ENCODE data around the gene CAMSAP2.

The CAMSAP2 gene

DNA sequence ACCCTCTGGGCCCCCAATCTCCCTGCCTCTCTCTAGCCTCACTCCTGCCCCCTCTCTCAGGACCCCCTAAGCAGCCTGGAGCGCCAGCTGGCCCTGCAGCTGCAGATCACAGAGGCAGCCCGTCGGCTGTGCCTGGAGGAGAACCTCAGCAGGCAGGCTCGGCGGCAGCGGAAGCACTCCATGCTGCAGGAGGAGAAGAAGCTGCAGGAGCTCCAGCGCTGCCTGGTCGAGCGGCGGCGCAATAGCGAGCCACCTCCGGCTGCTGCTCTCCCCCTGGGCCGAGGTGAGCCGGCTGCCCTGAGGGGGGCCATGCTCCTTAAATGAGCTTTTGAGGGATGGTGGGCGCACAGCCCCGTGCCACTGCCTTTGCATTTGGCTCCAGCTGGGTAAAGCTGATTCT lies 162.2 kb downstream of the CAMSAP2 start:
- DNase-seq, result no peak

DNA sequence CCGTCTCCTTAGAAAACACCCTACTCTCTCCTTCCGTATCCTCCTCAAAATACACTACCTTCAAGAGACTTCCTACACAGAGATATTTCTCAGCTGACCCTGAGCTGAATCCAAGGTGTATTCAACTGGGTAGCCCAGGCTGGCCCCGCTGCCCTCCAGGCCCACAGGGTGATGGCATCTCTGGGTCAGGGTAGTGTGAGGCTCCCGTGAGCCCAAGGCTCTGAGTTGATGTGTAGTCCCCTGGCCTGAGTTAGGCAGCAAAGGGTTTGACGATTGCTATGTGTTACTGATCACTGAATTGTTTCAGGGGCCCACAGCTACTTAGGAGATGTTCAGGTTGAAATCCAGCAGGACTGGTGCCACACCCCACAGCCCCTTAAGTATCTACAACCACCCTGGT lies 162.7 kb downstream of the CAMSAP2 start:
- no peak for DNase-seq

DNA sequence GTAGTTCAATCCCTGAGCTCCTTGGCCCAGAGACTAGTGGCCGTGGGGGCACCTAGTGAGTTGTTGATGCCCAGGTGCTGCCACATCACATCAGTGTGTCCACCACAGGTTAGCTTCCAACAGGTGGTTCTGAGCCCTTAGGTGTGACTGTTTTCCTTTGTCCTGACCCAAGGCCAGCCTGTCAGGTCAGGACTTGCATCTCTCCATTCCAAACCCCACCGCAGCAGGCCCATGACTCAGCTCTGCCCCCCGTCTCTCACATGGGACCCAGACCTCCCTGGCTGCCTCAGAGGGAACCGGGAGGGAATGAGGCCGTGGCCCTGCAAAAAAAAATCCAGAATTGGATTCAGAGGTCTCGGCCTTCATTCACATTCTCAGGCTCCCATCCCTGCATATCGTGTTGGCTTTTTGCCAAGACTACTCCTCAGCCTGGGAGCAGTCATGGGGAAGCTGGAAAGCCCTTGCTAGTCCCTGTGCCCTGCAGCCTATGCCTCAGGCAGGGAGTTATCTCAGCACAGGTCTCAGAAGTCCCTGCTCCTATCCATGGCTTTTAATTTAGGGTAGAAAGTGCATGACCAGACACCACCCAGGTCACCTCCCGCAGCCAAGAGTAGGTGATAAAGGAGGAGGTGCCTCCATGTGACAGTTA lies 163.2 kb downstream of the CAMSAP2 start:
- DNase-seq, result no peak

DNA sequence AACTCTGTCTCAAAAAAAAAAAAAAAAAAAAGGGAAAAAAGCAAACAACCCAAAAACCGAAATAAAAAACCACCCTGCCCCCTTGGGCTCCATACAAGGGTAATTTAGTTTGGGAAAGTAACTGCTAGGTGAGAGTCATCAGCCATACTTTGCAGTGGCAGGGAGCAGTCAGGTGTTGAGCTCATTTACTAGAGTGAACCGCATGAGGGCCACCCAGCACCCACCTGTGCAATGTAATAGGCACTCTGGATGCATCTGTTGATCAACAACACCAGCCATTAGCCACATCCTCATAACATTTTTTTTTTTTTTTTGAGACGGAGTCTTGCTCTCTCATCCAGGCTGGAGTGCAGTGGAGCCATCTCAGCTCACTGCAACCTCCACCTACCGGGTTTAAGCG lies 165.1 kb downstream of the CAMSAP2 start:
- DNase-seq, result no peak

DNA sequence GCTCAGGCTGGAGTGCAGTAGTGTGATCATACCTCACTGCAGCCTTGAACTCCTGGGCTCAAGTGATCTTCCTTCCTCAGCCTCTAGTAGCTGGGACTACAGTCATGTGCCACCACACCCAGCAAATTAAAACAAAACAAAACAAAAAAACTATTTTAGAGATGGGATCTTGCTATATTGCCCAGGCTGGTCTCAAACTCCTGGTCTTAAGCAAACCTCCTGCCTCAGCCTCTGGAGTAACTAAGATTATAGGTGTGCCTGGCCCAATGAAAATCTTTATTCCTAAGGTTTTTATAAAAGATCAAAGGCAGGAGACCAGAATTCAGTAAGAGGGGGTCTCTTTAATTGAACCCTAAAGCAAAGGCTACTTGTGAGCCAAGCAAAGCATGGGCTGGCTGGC lies 166.1 kb downstream of the CAMSAP2 start:
- DNase-seq, result no peak

DNA sequence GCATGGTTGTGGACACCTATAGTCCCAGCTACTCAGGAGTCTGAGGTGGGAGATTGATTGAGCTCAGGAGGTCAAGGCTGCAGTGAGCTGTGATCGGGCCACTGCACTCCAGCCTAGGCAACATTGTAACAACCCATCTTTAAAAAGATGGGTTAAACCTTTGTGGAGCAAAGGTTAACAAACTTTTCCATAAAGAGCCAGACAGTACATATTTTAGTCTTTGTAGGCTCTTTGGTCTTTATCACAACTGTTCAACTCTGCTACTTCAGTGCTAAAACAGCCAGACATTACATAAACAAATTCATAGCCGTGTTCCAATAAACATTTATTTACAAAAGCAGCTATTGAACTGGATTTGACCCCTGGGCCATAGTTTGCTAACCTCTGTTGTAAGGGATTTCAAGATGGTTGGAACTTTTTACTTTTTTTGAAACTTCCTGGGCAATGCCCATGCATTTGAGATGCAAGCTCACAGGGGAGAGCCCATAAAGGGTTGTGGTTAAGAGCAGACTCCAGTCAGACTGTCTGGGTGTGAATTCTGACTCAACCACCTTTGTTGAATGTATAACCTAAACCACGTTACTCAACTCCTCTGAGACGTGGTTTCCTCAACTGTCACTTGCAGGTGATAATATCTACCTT lies 166.8 kb downstream of the CAMSAP2 start:
- peak; percentile 23 for DNase-seq

DNA sequence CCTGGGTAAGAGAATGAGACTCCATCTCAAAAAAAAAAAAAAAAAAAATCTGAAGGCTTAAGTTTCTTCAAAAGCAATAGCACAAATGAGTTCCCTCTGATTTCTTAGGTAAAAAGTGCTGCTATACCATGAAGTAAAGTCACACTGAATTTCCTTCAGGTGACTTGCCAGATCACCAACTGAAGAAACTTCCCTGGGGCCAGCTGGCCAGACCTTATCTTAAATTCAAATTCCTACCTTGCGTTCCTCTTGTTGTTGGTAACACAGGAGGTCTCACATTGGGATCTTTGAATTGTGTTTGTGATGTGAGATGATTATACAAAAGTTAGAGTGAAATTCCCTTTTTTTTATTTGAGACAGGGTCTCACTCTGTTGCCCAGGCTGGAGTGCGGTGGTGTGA lies 167.8 kb downstream of the CAMSAP2 start:
- DNase-seq, result no peak

DNA sequence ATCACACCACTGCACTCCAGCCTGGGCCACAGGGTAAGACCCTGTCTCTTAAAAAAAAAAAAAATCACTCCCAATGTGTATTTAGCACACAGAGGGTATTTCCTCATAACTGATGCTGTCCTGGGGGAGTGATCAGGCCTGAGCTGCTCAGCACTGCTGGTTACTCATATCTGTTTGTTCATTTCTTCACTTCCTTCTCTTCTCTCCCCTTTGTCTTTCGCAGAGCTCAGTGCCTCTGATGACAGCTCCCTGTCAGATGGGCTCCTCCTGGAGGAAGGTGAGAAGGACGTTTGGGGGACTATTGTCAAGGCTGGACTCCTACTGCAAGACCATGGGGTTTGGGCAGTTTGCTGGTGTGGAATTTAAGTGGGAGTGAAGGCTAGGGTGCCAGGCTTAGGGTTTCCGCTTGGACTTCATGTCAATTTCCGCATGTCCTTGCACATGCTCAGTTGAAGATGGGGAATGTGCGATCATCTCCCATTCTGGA lies 169.0 kb downstream of the CAMSAP2 start:
- DNase-seq, result no peak

DNA sequence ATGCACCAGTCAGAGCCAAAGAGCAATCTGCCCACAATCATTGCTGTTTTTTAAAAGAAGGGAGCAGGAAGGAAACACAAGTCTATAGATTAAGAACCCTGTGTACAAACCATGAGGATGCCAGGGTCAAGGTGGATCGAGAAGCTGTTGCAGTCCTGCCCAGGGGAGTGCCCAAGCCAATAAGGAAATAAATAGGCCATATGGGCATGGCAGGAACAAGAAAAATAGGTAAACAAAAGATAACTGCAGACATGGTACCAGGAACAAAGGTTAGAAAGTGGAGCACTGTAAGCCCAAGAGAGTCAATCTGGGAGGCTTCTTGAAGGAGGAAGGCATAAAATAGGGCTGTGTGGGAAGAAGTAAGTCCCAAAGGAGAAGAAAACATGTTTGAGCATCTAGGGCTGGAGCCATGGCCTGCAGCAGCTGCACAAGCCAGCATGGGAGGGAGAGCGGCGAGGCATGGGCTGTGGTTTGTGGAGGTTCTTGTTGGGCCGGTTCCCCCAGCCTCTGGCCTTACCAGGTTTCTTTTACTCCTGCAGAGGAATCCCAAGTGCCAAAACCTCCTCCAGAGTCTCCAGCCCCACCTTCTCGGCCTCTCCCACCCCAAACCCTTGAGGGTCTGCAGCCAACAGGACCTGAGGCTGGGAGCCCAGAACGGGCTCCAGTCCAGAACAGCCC lies 169.6 kb downstream of the CAMSAP2 start:
- no peak for DNase-seq

DNA sequence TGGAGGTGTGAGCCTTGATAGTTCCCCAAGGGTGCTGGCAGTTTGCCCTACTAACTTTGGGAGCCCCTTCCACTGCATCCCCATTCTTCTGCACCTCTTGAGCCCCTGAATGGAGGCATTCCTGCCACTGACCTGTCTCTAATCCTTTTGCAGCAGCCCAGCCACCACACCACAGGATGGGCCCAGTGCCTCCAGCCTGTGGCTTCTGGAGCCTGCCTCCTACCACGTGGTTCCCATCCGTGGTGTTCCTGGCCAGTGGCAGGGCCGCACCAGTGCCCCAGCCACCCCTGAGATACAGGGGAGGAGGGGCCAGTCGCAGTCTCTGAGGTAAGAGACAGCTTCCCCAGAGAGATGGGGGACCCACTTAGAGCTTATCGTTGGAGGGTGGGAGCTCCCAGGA lies 170.4 kb downstream of the CAMSAP2 start:
- DNase-seq, result no peak

DNA sequence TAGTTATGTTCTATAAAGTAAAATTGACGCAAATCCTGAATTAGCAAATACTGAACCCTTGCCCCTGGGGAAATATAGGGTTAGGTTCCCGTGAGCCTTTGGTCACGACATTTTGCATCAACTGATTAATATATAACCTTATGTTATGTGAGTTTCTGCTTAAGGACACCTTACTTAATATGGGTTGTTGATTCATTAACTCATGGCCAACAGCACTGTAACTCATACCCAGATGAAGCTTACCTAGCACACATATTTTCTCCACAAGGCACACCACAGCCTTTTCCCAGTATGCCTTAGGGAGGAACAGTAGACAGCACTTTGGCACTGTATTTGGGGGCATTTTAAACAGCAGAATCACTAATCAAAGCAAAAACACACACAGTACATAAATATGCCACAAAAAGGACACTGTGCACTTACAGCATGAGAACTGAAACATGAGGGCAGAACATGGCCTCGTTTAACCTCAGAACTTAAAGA lies 171.1 kb downstream of the CAMSAP2 start:
- DNase-seq, result no peak

Data from activated T-cell treated with anti-CD3 and anti-CD28 coated beads for 4 hours (primary cell).